Kidney (tissue), 14 donors: ENCODE results near the gene C6orf58. TPM values are rescaled to one million over a fixed set of nuclear protein-coding genes. Genes with fewer than 3 reads are reported as not detected.

ENCODE experiments used
- DNase-seq, 5 donors: peaks; one replicate each; pipeline ENCODE4 v3.0.0-alpha.2; 2013 to 2020
- FAIRE-seq: peaks from 2 replicates; lab custom pipeline; 2012; peaks lifted over from hg19 to GRCh38; lab: Jason Lieb, UNC
- H3K27ac ChIP-seq, 2 donors: one replicate each; pipeline ENCODE4 v1.7.0; 2013; ENCODE audit warnings: low read depth in 2 of 2, low read length in 2 of 2, inconsistent platforms in 1 of 2
- H3K27me3 ChIP-seq: one replicate; pipeline ENCODE4 v1.7.1; 2013; ENCODE audit warnings: low read length, inconsistent platforms; ENCODE audit not compliant: control insufficient read depth, insufficient read depth
- H3K36me3 ChIP-seq, 3 donors: one replicate each; pipeline versions ENCODE4 v1.7.0 to v1.7.1; 2013; ENCODE audit warnings: low read length in 3 of 3, control low read depth in 1 of 3, inconsistent platforms in 1 of 3; ENCODE audit not compliant: insufficient read depth in 3 of 3, control insufficient read depth in 2 of 3
- H3K4me1 ChIP-seq, 3 donors: one replicate each; pipeline versions ENCODE4 v1.7.0 to v1.7.1; 2013; ENCODE audit warnings: low read length in 3 of 3, inconsistent platforms in 1 of 3, low read depth in 1 of 3; ENCODE audit not compliant: control insufficient read depth in 2 of 3, insufficient read depth in 2 of 3
- H3K4me3 ChIP-seq, 3 donors: one replicate each; pipeline versions ENCODE4 v1.7.0 to v1.8.1; 2013; ENCODE audit warnings: low read length in 3 of 3, control low read depth in 1 of 3, inconsistent platforms in 1 of 3
- H3K9ac ChIP-seq, 3 donors: one replicate each; pipeline versions ENCODE4 v1.7.0 to v1.7.1; 2013; ENCODE audit warnings: low read length in 3 of 3, control low read depth in 1 of 3, inconsistent platforms in 1 of 3
- H3K9me3 ChIP-seq, 3 donors: one replicate each; pipeline versions ENCODE4 v1.7.0 to v1.7.1; 2013; ENCODE audit warnings: low read length in 3 of 3, control low read depth in 1 of 3, inconsistent platforms in 1 of 3; ENCODE audit not compliant: control insufficient read depth in 2 of 3, insufficient read depth in 1 of 3
- intact Hi-C: fragments of 100-400 bp; cut with DNase I; formaldehyde crosslinking; loops from one replicate; pipeline ENCODE4 v1.11.1; 2022
- polyA plus RNA-seq: library from polyadenylated mRNA; stranded (reverse); fragments of 350-450 nt; fragmentation: Illumina TruSeq; extraction: RNeasy Lipid Tissue Mini Kit (QIAGEN cat#74804); gene quantifications from one replicate; pipeline ENCODE4 v1.2.3, GENCODE V29; 2014; ENCODE audit warnings: low read depth, low replicate concordance; ENCODE audit not compliant: insufficient read depth
- total RNA-seq: library from RNA; stranded (reverse); fragmentation: NEBNext Ultra II Directional; extraction: Animal tissue kit (Norgen Biotek cat#: 25700); gene quantifications from one replicate; pipeline ENCODE4 v1.2.1, GENCODE V29; 2021
- TF ChIP-seq, protein P1 (sequence below): IDR thresholded peaks from 3 replicates; pipeline ENCODE4 v1.5.1; 2012; ENCODE audit warnings: mild to moderate bottlenecking, moderate library complexity, borderline replicate concordance; ENCODE audit not compliant: insufficient read depth; ENCODE audit errors: extremely low read depth
- donor health status: control.
- donor health status: control.
- donor health status: control.
- donor health status: control.
- donor health status: control.
- donor health status: DM: yes; HTN: yes; CAD: no.
- donor health status: Normal renal cell carcinoma (clear cell type).

C6orf58 gene
- total and polyA plus RNA-seq, 2 donors from 2014 or later = not detected

DNA sequence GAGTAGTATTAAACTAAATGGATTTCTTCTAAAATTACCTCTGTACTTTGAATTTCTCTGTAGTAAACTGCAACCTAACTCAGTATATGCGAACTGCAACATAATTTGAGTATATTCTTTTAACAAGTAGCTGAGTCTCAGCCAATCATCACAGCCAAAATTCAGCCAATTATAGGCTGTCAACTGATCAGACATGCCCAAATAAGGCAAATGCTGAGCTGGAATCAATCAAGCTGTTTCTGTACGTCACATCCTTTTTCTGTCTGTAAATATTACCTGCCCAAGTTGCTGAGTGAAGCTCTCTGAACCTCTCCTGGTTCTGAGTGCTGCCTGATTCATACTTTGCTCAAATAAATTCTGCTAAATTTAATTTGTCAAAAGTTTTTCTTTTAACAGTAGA is 9.5 kb upstream of the C6orf58 start:
- Histone ChIP-seq H3K27ac (no peak overlapping the region), H3K27me3 (no peaks in the 10 kb centered on the region), H3K9me3 (no peaks in the 10 kb centered on the region), H3K36me3 (no peaks in the 10 kb centered on the region), H3K4me1 (no peaks in the 10 kb centered on the region), H3K9ac (no peak overlapping the region), H3K4me3 (no peak overlapping the region)
- FAIRE-seq (no peak), DNase-seq (no peak)
- TF ChIP-seq, protein P1, sequence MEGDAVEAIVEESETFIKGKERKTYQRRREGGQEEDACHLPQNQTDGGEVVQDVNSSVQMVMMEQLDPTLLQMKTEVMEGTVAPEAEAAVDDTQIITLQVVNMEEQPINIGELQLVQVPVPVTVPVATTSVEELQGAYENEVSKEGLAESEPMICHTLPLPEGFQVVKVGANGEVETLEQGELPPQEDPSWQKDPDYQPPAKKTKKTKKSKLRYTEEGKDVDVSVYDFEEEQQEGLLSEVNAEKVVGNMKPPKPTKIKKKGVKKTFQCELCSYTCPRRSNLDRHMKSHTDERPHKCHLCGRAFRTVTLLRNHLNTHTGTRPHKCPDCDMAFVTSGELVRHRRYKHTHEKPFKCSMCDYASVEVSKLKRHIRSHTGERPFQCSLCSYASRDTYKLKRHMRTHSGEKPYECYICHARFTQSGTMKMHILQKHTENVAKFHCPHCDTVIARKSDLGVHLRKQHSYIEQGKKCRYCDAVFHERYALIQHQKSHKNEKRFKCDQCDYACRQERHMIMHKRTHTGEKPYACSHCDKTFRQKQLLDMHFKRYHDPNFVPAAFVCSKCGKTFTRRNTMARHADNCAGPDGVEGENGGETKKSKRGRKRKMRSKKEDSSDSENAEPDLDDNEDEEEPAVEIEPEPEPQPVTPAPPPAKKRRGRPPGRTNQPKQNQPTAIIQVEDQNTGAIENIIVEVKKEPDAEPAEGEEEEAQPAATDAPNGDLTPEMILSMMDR = no peak
- intact Hi-C loops = no loop called here

DNA sequence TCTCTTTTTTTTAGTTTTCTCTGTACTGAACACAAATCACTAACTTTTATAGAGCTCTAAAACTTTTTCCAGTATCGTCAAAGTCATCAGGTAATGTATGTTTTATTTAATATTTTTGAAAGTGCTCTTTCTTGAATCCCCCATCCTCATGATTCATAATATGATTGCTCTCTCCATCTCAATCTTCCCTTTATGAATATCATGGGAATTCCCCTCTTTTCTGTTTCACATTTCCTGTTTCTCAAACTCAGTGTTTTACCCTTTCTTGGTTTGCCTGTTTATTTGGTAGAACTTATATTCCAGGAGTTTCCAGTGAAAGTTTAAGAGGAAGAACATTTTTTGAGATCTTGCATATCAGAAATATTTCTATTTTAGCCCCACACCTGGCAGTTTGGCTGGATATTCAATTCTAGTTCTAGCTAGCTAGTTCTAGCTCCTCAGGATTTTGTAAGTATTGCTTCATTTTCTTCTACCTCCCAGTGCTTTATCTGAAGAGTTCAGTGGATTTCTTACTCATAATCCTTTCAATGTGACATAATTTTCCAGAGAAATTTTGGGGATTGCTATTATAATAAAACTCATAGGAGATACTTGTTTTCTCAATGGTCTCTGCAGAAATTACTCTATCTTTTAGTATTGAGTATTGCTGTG is 6.1 kb upstream of the C6orf58 start:
- no peaks in the 10 kb centered on the region for H3K4me1 ChIP-seq
- no peaks in the 10 kb centered on the region for H3K27me3 ChIP-seq
- FAIRE-seq = no peak
- no peak for DNase-seq
- intact Hi-C loops = no loop called here
- H3K36me3 ChIP-seq = no peaks in the 10 kb centered on the region
- no peaks in the 10 kb centered on the region for H3K9me3 ChIP-seq
- TF ChIP-seq, protein P1 = no peak
- no peak overlapping the region for H3K4me3 ChIP-seq
- no peak overlapping the region for H3K9ac ChIP-seq
- no peak overlapping the region for H3K27ac ChIP-seq

DNA sequence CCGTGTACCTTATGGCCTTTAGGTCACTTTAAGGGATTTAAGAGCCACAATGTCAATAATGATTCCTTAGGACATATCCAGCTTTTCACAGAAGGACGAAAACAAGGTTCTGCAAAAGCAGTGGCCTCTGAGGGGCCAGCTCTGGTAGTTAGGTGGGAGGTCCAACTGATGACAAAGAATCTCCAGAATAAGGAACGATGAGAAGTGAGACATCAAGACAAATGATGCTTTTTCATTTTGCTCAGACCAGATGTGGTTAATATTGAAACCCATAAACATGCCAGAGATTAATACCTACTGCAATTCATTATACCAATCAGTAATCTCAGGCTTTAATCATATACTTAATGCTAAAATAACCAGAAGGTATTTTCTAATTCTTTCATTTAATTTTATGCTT is 1.9 kb downstream of the C6orf58 start:
- DNase-seq (no peak), FAIRE-seq (no peak)
- no peak overlapping the region for H3K9ac ChIP-seq
- no peaks in the 10 kb centered on the region for H3K36me3 ChIP-seq
- H3K27me3 ChIP-seq = no peaks in the 10 kb centered on the region
- no peaks in the 10 kb centered on the region for H3K4me1 ChIP-seq
- TF ChIP-seq, protein P1 = no peak
- no peak overlapping the region for H3K4me3 ChIP-seq
- H3K27ac ChIP-seq = no peak overlapping the region
- intact Hi-C loops = no loop called here
- H3K9me3 ChIP-seq = no peaks in the 10 kb centered on the region

DNA sequence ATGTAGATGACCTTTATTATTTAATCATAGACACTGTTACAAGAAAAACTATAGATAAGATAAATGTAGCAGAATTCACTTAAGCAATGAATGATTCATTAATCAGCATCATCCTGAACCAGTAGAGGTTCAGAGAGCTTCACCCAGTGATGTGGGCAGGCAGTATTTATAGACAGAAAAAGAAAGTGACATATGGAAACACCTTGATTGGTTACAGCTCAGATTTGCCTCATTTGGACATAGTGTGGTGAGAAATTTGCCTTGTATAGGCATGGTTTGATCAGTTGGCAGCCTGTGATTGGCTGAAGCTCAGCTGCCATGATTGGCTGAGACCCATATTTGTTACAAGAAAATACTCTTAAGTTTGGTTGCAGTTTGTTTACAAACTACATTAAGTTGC is 4.6 kb downstream of the C6orf58 start:
- no peak overlapping the region for H3K4me3 ChIP-seq
- no peak overlapping the region for H3K9ac ChIP-seq
- H3K36me3 ChIP-seq = no peaks in the 10 kb centered on the region
- H3K27me3 ChIP-seq = no peaks in the 10 kb centered on the region
- no peak for DNase-seq
- H3K27ac ChIP-seq = no peak overlapping the region
- FAIRE-seq = no peak
- intact Hi-C loops = no loop called here
- no peaks in the 10 kb centered on the region for H3K9me3 ChIP-seq
- TF ChIP-seq, protein P1 = no peak
- H3K4me1 ChIP-seq = no peaks in the 10 kb centered on the region
